Activated CD4-positive, alpha-beta T cell treated with anti-CD3 and anti-CD28 coated beads, Interleukin-2, Interleukin-4, amounts not matched to agents 100 ng/mL and 50 ng/mL, durations not matched to agents 16 hours and 8 hours (primary cell): Measurements from ENCODE around the gene SYT15.
A peak's percentile ranks its signal among the peaks of the same experiment; 100 is the strongest.
"Not testable (repeated sequence)": the region's sequence is repeated elsewhere in the genome, so short reads cannot be mapped to it uniquely, and the experiment has no call there.

ENCODE experiments used
- DNase-seq: peaks from one replicate; pipeline ENCODE4 v3.0.0-alpha.2; 2020; ENCODE audit warnings: low spot score

Gene SYT15

DNA sequence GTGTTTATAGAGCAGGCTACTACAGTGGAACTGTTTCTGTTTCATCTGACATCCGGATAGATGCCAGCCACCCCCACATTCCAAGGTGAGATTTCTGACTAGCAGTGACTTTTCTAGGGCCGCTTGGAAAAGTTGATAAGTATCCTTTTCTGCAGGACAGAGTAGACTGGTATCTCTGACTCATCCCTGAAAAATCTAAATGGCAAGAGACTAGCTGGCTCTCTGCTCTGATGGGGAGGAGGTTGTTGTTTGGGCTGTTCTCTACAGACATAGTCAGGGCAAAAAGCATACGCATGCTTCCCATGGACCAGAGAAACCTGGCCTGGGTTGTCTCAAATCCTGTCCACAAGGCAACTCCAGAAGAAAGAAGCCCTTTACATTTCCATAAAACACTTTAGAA, 10.7 kb downstream of the SYT15 start:
- not testable (repeated sequence) for DNase-seq

DNA sequence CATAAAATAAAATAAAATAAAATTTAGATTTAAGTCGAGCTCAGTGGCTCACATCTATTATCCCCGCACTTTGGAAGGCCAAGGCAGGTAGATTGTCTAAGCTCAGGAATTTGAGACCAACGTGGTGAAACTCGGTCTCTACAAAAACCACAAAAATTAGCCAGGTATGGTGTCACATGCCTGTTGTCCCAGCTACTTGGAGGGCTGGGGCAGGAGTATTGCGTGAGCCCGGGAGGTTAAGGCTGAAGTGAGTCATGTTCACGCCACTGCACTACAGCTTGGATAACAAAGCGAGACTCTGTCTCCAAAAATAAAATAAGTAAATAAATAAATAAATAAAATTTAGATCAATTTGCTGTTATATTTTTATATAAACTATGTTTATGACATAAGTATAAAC, 12.1 kb downstream of the SYT15 start:
- DNase-seq = not testable (repeated sequence)

DNA sequence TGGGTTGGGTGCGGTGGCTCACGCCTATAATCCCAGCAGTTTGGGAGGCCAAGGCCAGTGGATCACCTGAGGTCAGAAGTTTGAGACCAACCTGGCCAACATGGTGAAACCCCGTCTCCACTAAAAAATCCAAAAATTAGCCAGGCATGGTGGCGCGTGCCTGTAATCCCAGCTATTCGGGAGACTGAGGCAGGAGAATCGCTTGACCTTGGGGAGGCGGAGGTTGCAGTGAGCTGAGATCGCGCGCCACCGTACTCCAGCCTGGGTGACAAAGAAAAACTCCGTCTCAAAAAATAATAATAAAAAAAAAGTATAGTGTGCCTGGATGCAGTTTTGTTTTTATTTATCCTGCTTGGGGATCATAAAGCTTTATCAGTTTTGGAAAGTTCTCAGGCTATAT, 14.4 kb downstream of the SYT15 start:
- not testable (repeated sequence) for DNase-seq

DNA sequence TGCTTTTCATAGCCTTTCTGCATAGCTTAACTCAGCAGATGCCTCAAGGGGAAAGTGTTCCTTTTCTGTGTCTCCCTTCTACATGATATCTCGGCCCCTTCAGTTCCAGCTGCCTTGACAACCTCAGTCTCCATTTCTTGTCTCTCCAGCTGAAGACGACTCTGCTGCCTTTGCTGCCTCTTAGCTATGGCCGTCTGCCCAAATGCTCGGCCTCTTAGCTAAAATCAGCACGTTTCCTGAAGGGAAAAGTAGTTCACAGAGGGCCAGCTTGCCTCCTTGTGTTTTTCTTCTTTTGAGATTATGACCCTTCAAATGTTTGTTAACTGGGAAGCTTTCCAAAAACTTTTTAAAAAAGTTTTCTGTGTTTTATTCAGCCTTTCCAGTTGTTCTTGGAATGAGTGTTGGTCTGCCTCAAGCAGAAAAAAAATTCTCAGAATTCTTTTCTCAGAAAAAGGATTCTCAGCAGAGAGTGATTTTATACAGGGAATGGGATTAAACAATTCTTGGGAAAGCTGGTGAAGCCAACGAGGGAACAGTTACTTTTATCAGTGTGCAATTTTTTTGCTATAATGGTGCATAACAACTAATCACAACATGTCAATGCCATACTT, 15.6 kb downstream of the SYT15 start:
- DNase-seq = not testable (repeated sequence)

DNA sequence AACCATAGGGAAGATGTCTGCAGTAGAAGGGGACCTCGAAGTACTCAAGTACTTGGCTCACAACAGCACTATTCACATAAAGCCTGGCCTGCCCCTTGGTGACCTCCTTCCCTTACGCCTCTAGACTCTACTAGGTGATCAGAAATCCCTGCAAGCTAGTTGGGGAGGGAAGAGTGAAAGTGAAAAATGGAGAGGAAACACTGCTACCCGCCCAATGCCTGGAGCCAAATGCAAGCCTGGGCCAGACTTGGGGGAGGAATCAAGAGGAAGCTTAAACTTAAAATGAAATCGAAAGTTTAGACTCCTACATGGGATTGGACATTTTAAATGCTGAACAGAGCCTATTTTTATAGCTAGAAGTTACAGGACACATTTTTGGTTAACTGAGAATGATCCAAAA, 17.6 kb downstream of the SYT15 start:
- not testable (repeated sequence) for DNase-seq

DNA sequence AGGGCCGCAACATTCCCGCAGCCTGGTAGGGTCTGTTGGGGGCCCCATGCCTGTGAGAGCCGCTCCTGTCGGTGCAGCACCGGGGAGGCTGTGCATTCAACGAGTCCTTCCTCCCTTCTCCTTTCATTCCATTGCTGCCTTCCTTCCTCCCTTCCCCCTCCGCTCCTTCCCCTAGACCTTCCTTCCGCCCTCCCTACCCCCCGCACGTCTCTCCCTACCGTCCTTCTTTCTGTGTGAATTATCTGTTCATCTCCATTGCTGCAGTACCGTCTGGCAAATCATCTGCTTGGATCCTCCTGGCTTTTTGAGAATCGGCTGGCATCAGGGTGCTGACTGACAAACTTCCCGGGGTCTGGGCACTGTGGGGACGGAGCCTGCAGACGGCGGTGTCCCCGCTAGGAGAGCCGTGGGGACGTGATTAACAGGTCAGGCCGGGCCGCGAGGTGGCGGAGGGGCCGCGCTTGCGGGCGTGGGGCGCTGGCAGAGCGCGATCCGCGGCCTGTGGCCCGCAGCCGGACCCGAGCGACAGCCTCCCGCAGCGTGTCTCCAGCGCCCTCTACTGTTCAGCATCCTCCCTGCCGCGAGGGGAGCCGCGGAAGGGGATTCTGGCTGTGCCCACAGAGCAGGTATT, 18.8 kb downstream of the SYT15 start:
- peak; percentile 22 for DNase-seq

DNA sequence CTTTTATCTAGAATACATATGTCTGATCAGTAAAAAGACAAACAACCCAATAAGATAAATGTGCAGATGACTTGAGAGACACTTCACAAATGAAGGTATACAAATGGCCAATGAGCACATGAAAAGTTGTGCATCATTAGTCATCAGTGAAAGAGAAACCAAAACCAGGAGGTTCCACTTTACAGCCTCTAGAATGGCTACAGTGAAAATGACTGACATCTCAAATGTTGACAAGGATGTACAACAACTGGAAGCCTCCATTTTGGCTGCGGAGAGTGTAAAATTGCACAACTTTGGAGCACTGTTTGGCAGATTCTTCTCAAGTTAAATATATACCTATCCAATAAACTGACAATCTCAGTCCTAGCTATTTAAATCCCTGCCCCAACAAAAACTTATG, 21.6 kb downstream of the SYT15 start:
- not testable (repeated sequence) for DNase-seq

DNA sequence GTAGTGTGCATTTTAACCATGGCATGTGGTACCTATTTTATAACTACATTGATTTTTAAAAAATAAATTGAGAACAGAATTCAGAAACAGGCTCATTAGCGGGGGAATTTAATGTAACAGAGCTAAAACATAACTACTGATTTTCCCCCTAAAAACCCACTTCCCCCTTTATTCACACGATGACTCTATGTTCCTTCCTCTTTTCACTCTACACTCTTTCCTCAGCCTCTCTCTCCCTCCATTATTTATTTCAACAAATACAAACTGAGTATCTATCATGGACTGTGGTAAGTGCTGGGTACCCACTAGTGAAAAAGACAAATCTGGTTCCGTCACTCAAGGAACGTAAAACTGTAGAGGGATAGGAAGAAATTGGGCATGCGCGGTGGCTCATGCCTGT, 36.6 kb downstream of the SYT15 start:
- not testable (repeated sequence) for DNase-seq

DNA sequence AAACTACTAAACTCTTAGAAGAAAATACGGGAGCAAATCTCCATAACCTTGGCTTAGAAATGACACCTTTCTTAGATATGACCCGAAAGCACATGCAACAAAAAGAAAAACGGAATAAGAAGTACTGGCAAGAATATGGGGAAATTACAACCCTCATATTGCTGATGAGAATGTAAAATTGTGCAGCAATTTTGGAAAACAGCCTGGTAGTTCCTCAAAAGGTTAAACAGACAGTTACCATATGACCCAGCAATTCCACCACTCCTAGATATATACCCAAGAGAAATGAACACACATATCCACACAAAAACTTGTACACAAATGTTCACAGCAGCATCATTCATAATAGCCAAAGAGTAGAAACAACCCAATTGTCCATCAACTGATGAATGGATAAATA, 37.3 kb downstream of the SYT15 start:
- DNase-seq = not testable (repeated sequence)

DNA sequence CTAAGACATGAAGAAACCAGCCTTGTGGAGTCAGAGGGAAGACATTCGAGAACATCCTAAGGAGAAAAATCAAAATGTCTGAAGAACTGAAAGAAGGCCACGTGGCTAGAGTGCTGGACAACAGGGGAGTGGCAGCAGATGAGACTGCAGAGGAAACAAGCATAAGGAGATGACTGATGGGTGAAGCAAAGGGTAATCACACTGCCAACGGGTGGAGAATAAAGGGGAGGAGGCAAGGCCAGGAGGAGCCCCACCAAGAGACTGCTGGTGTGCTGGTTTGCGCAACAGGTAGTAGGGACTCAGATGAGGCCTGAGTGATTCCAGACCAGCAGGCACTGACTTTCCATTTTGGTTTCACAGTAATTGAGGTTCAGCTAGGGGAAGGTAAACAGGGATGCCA, 38.2 kb downstream of the SYT15 start:
- DNase-seq = not testable (repeated sequence)

DNA sequence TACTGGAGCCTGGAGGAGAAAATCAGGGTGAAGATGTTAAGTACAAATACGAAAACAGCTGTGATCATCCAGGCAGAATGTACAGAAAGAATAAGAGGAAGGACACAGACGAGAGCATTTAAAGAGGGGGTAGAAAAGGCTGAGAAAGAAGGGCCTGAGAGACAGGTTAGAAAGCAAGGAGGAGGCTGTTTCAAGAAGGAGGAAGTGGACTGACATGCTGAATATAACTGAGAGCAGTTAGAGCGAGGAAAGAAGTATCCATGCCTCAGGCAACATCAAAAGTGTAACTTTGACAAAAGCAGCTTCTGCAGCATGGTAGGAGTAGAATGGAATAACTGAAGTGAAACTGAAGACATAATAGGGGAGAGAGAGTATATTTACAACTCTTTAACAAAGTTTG, 39.0 kb downstream of the SYT15 start:
- DNase-seq = not testable (repeated sequence)

DNA sequence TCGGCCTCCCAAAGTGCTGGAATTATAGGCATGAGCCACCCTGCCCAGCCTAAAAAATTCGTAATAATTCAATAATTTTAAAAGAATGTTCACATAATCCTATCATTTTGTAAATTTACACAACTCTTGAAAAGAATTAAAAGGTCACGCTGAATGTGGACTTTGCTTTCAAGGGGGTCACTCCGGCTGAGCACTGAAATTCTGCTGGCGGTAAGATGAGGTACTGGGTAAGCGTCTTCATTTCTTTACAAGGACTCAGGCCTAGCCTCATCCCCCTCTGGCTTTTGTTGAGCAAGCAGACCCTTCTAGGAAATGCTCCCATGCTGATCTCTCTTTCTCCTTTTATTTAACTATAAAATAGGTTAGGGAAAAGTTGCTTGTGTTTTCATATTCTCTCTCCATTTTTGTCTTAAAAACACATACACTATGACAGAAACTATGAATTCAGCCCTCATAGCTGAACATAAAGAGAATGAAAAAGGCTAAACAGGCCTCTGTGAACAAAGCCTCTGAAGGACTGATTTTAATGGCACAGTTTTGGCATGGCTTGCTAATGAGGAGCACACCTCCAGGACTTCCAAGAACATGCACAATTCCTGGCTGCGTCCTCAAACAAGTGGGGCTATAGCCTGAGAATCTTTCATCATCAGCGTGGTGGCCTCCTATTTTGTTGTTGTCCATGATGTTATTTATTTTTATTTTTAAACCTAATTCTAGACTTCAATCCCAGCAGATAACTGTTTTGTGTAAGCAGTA, 45.1 kb downstream of the SYT15 start:
- DNase-seq = not testable (repeated sequence)

DNA sequence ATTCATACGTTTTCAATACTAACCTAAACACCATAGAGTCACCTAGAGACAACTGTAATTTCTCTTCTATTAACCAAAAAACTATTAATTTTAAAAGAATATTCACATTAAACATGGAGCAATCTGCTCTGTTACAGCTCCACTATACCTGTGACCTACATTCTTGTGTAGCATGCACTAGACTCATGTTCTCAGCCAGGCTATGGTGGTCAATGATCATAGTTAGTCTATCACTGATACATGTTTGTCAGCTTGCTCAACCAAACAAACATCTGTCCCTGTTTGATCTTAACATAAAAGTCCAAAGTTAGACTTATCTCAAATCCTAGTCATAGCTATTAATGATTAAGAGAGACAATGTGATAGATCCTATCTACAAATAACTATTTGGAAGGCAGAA, 50.9 kb downstream of the SYT15 start:
- not testable (repeated sequence) for DNase-seq

DNA sequence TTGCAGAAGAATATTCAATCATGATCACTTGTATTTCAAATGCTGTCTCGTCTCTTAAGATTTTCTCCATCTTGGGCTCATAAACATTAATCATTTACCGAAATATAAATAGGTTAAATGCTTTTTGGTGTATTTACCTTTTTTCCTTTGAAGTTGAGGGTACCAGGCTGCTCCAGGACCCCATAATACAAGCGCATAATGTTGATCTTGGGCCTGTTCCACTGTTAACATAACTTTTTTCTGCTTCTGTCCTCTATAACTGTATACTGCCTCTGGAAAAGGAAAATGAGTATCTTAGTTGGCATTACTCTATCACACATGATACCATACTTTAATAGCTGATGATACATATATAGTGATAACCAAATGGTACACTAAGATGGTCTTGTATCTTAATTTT, 51.9 kb downstream of the SYT15 start:
- DNase-seq = not testable (repeated sequence)

DNA sequence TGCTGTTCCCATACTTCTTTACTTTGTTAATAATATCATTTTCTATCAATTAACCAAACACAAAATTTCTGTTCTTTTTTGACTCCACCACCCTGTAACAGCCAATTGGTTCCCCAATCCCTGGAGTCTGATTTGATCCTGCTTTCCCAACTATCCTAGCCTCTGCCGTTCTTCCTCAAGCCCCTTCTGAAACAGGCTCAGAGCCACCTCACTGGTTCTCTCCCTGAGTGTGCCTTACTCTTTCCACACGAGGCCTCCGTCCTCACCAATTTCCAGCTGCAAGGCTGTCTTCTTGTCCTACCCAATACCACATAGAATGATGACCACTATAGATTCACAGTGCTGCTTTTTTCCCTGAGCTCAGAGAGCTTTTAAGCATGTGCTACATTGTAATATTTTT, 52.8 kb downstream of the SYT15 start:
- not testable (repeated sequence) for DNase-seq

DNA sequence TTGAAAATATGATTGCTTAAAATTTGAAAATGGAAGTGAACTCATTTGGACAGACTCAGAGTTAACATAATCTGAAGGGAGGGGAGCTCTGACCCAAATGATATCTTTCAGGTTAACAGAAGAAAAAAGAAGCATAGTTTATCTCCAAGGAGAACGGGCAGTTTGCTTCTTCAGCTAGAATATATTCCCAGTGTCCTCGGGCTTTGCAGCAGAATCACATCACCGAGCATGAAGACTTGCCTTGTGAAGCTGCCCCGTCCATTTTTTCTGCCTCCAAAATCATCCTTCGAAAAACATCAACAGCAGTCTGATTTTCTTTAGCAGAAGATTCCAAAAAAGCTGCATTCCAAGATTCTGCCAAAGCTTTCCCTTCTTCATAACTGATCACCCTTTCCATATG, 55.8 kb downstream of the SYT15 start:
- DNase-seq = not testable (repeated sequence)

DNA sequence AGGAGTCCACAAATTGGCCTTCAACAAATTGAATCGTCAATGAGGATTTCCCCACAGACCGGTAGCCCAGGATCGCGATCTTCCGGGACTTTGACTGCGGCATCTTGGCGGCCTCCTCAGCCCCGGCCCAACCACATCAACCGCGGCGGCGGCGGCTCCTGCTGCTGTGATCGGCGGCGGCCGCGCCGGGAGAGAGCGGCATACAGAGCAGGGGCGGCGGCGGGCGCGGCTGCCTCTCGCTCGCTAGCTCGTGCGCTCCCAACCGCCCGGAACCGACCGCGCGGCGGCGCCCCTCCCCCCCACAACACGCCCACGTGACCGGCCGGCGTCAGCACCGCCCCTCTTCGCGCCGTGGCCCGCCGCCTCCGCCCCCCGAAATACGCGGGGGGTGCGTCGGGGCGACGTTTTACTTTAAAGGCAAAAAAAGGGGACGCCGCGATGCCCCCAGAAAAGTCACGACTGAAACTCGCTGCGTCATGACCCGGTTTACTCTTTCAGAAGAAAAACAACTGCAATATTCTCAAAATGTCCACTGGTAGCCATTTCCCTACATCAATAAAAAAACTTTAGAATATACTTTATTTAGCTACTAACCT, 56.5 kb downstream of the SYT15 start:
- DNase-seq = not testable (repeated sequence)

DNA sequence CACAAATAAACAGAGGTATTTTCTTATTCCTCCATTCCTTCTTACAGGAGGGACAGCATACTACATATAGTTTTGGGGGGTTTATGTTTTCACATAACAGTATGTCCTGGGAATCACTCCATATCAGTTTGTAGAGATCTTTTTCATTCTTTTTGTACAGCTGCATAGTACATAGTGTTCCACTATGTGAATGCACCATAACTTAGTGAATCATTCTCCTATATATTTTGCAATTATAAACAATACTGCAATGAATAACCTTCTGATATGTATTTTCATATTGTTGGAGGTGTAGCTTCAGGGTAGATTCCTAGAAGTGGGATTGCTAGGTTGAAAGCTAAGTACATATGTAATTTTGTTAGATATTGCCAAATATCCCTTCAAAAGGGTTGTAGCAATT, 61.1 kb downstream of the SYT15 start:
- not testable (repeated sequence) for DNase-seq
